Stimulated activated CD4-positive, alpha-beta T cell treated with anti-CD3 and anti-CD28 coated beads, TNF-alpha, amount 100 ng/mL, for 1 hour (primary cell): ENCODE measurements around the gene ANTXR1.

Experiments
- DNase-seq, 3 donors: peaks; one replicate each; pipeline ENCODE4 v3.0.0-alpha.2; 2020; ENCODE audit warnings: low read depth in 3 of 3, low spot score in 1 of 3

The ANTXR1 gene

GRCh38 chr2:69177785-69178636, 165.0 kb downstream of the ANTXR1 start:
- DNase-seq: no peak

- DNase-seq: no peak
These were observed 165.8 kb downstream of the ANTXR1 start for GRCh38 chr2:69178756-69179155.

GRCh38 chr2:69180227-69180626, 167.2 kb downstream of the ANTXR1 start:
- DNase-seq: no peak

GRCh38 chr2:69180974-69181373, 168.0 kb downstream of the ANTXR1 start:
- DNase-seq: no peak

- DNase-seq: no peak
These were observed 168.9 kb downstream of the ANTXR1 start for GRCh38 chr2:69181806-69182427.

- DNase-seq: no peak
These were observed 170.7 kb downstream of the ANTXR1 start for GRCh38 chr2:69183659-69184058.

DNA sequence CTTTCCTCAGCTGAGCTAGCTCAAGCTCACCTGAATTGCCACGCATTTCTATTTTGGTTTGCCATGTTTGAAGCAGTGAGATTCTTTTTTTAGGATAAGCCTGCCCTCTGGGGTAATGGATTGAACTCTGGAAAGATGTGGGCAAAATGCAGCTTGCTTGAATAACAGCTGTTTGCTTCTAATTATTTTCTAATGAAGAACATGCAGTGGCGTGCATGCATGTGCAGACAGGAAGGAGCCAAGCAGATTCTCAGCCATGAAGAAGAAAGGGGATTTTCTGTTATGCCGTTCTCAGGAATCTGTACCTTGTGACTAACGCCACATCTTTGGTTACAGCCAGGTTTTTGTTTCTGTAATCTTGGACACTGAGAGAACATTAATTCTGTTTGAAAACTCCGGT, 171.2 kb downstream of the ANTXR1 start:
- no peak for DNase-seq

GRCh38 chr2:69185807-69186206, 172.8 kb downstream of the ANTXR1 start:
- DNase-seq: no peak

DNA sequence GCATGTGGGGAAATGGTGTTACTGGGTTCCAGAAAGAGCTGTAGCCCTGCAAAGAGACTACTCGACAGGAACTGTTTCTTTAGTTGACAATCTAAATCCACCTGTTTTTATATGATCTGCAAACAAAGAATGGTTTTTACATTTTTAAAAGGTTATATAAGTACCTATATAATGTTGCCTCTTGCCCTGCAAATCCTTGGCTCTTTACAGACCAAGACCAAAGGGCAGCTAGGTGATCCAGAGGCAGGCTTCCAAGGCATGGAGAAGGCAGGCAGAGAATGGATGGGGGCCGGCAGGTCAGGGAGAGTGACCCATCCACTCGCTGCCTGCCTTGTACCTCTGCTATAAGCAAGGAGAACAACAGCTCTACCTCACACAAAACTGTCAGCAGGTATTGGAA, 173.6 kb downstream of the ANTXR1 start:
- DNase-seq: no peak

DNA sequence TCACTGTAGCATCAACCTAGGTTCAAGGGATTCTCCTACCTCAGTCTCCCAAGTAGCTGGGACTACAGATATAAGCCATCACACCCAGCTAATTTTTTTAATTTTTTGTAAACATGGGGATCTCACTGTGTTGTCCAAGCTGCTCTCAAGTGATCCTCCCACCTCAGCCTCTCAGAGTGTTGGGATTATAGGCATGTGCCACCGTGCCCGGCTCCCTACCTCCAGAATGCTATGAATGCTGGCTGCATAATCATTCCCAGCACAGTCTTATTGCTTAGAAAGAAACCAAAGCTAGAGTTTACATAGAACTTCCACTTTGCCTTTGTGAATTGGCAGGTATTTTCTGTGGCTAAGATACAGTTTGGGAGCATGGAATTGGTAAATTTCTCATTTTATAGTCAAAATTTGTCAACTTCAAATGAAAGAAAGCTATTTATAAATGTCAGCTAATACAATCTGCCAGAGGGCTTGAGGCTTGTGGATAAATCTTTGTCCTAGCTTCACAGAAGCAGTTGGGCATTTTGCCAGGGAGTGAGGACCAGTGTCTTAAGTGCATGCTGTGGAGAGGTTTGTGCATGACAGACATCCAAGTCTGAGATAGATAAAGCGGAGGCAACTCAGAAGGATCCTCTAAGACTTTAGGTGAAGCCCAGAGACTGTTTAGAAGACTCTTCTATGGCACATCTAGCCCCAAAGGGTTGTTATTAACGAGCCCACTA, 175.4 kb downstream of the ANTXR1 start:
- no peak for DNase-seq

DNA sequence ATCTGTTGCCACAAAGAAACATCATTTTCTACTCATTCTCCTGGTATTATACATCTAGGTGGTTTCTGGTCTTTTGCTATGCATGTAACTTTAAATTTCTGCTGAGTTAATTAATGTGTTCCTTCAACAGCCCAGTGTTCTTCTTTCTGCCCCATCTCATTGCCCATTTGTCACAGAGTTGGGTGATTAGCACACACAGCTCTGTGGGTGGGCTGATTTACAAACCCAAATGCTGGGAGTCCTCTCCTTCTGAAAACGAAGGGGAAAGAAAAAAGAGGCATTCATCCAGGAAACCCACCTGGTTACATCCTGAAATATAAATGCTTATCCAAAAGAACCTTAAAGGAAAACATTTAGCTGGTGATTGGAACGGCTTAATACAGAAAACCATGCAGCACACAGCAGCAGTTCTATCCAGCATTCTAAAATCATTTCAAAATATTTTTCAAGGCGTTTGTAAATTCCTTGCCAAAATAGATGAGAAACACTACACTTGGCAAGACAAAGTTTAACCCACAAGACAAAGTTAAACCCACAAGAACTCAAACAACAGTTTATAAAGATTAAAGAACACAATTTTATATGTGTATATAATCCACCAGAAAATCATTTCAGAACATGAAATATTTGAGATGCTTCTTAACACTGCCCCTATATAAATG, 177.9 kb downstream of the ANTXR1 start:
- DNase-seq: no peak

GRCh38 chr2:69191634-69192033, 178.7 kb downstream of the ANTXR1 start:
- DNase-seq: no peak

GRCh38 chr2:69192176-69192945, 179.4 kb downstream of the ANTXR1 start:
- DNase-seq: no peak

GRCh38 chr2:69195706-69196105, 182.7 kb downstream of the ANTXR1 start:
- DNase-seq: no peak

DNA sequence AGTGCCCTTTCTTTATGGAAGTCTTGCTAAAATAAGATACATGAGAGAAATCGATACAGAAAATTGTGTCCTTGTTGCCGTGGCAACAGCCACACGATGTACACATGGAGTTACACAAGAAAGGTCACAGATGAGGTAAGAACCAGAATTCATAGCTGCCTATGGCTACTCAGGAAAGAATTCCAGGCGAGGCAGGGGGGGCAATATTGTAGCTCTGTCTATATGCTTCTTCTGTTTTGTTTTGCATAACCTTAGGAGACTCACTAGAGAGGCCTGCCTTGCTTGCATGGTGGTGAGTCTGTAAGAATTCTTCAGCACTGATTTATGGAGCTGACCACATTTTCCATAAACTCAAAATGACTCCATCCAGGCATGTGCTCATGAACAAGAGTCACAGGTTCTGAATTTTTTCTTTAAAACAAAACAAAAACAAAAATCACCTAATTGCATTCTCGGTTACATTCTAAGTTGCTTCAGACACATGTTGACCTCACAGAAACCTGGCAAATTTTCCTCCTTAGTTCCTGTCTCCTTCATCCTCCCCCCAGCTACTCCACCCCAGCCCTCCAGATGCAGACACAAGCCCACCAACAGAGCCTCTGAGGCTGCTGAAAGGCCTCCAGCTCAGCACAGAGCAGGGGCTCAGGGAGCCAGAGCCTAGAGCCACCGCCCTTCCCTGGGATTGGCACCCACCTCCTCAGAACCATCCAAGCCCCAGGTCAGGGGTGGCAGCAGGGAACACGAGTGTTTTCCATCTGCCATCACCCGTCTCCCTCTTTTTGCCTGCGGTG, 183.5 kb downstream of the ANTXR1 start:
- DNase-seq: no peak

- no peak for DNase-seq
These were observed 187.1 kb downstream of the ANTXR1 start for GRCh38 chr2:69200107-69200520.

GRCh38 chr2:69201259-69201658, 188.3 kb downstream of the ANTXR1 start:
- DNase-seq: no peak

GRCh38 chr2:69202327-69202726, 189.3 kb downstream of the ANTXR1 start:
- DNase-seq: no peak

DNA sequence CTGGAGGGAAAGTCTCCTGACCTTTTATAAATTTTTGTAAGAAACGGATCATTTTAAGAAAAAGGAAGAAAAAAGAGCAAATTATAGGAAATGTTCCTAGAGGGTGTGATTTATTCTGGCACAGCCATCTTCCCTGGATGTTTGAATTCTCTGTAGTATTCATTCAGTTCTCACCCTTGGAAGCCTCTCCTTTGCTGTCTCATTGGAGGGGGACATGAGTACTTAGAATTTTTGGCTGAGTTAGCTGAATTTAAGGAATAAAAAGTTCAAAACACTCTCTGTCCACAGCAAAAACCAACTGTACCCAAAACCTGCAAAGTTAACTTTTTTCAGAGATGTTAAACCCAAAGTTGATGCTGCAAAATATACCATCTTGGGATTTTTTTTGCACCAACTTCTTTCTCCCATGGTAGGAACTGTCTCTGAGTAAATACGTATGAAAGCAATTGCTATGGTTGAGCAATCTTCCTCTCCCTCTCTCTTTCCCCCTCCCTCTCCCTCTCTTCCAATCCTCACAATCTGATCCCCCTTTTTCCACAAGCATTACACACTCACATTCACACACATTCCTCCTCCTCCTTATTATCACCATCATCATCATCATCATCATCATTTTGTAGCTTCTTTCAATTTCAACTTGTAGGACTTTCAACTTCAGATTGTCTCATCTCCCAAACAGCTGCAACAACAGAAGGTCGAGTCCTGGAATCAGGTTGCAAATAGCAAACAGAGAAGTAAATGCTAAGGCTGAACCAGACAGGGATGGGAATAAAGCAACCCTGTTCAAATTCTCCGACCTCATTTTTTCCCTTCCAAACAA, 190.4 kb downstream of the ANTXR1 start:
- DNase-seq: no peak
